IMR-90 (cell line): Measurements from ENCODE around the gene AP3S1. TPM values are rescaled to one million over a fixed set of nuclear protein-coding genes. Genes with fewer than 3 reads are reported as not detected.

Experiments
- ATAC-seq: fragments of 200-7000 bp; cut with Tn5 transposase; 2 replicates; pipeline ENCODE4 v1.9.1; 2020; ENCODE audit warnings: low read depth, mild to moderate bottlenecking, moderate library complexity
- BruUV-seq: library from RNA; stranded (reverse); fragments of 400-500 nt; replicated peaks from 2 replicates; lab custom pipeline; 2021; lab: Mats Ljungman, UMichigan
- CTCF ChIA-PET: fragments of 300-600 bp; formaldehyde crosslinking; extraction: SDS; loops from one replicate; lab custom pipeline; 2021; ENCODE audit warnings: antibody characterized with exemption; lab: Yijun Ruan, JAX
- POLR2A ChIA-PET: fragments of 300-600 bp; sonication (Branson Sonifier 250); formaldehyde crosslinking; loops from one replicate; lab custom pipeline; 2022; ENCODE audit warnings: antibody characterized with exemption; ENCODE audit not compliant: unreplicated experiment; lab: Charles Lee
- DNase-seq: peaks from one replicate; pipeline ENCODE4 v3.0.0; 2013
- H2AFZ ChIP-seq: replicated peaks from 2 replicates; pipeline ENCODE3; 2013; ENCODE audit warnings: low read length, mild to moderate bottlenecking; ENCODE audit not compliant: poor library complexity
- H2AK5ac ChIP-seq: 2 replicates; pipeline ENCODE4 v1.6.1; 2013; ENCODE audit warnings: low read depth, low read length, inconsistent platforms
- H2AK9ac ChIP-seq: replicated peaks from 2 replicates; pipeline ENCODE3; 2013; ENCODE audit warnings: mild to moderate bottlenecking, low read depth, low read length, moderate library complexity; ENCODE audit not compliant: poor library complexity
- H2BK120ac ChIP-seq: 2 replicates; pipeline ENCODE4 v1.6.1; 2013; ENCODE audit warnings: low read depth, low read length, inconsistent platforms
- H2BK15ac ChIP-seq: 3 replicates; pipeline ENCODE4 v1.6.1; 2013; ENCODE audit warnings: low read depth, low read length, inconsistent platforms
- H2BK20ac ChIP-seq: 2 replicates; pipeline ENCODE4 v1.6.1; 2013; ENCODE audit warnings: low read depth, mild to moderate bottlenecking, inconsistent platforms, low read length, moderate library complexity
- H2BK5ac ChIP-seq: 2 replicates; pipeline ENCODE4 v1.6.1; 2013; ENCODE audit warnings: mild to moderate bottlenecking, low read depth, low read length, inconsistent platforms; ENCODE audit not compliant: poor library complexity, severe bottlenecking
- H3K14ac ChIP-seq: replicated peaks from 2 replicates; pipeline ENCODE4 v1.6.1; 2013; ENCODE audit warnings: low read depth, low read length, inconsistent platforms
- H3K18ac ChIP-seq: 2 replicates; pipeline ENCODE4 v1.6.1; 2013; ENCODE audit warnings: low read depth, low read length, control low read depth
- H3K23ac ChIP-seq: 2 replicates; pipeline ENCODE4 v1.6.1; 2013; ENCODE audit warnings: low read depth, low read length, inconsistent platforms
- H3K27ac ChIP-seq: 2 replicates; pipeline ENCODE4 v1.5.1; 2013; ENCODE audit warnings: mild to moderate bottlenecking, control low read depth, low read length; ENCODE audit not compliant: insufficient read depth
- H3K27me3 ChIP-seq: 2 replicates; pipeline ENCODE4 v1.6.1; 2013; ENCODE audit warnings: low read length; ENCODE audit not compliant: control insufficient read depth, insufficient read depth
- H3K36me3 ChIP-seq: 2 replicates; pipeline ENCODE4 v1.6.1; 2013; ENCODE audit warnings: low read length, mixed read lengths; ENCODE audit not compliant: control insufficient read depth, insufficient read depth
- H3K4ac ChIP-seq: 2 replicates; pipeline ENCODE4 v1.6.1; 2013; ENCODE audit warnings: low read depth, low read length, inconsistent platforms
- H3K4me1 ChIP-seq: 2 replicates; pipeline ENCODE4 v1.6.1; 2013; ENCODE audit warnings: low read length, mixed read lengths; ENCODE audit not compliant: control insufficient read depth, insufficient read depth
- H3K4me2 ChIP-seq: 2 replicates; pipeline ENCODE4 v1.6.1; 2013; ENCODE audit warnings: low read depth, mild to moderate bottlenecking, control low read depth, low read length, moderate library complexity
- H3K4me3 ChIP-seq: 2 replicates; pipeline ENCODE4 v1.5.1; 2013; ENCODE audit warnings: low read depth, mild to moderate bottlenecking, control low read depth, low read length, moderate library complexity; ENCODE audit not compliant: insufficient read depth
- H3K56ac ChIP-seq: 2 replicates; pipeline ENCODE4 v1.6.1; 2013; ENCODE audit warnings: low read length, inconsistent platforms; ENCODE audit not compliant: insufficient read depth; ENCODE audit errors: extremely low read depth
- H3K79me1 ChIP-seq, 2 experiments: 2 replicates each; pipeline ENCODE4 v1.6.1; 2013; ENCODE audit warnings: low read length in 2 of 2, inconsistent platforms in 1 of 2, low read depth in 1 of 2
- H3K9ac ChIP-seq: 2 replicates; pipeline ENCODE4 v1.6.1; 2013; ENCODE audit warnings: low read depth, low read length, control low read depth
- H3K9me1 ChIP-seq: 2 replicates; pipeline ENCODE4 v1.6.1; 2013; ENCODE audit warnings: low read length, inconsistent platforms; ENCODE audit not compliant: insufficient read depth
- H3K9me3 ChIP-seq: 2 replicates; pipeline ENCODE4 v1.6.1; 2013; ENCODE audit warnings: low read length; ENCODE audit not compliant: control insufficient read depth, insufficient read depth
- H4K20me1 ChIP-seq: 2 replicates; pipeline ENCODE4 v1.6.1; 2013; ENCODE audit warnings: low read length, inconsistent platforms; ENCODE audit not compliant: insufficient read depth
- H4K5ac ChIP-seq: 2 replicates; pipeline ENCODE4 v1.6.1; 2013; ENCODE audit warnings: mild to moderate bottlenecking, low read depth, low read length, control low read depth
- H4K8ac ChIP-seq, 2 experiments: 2 replicates each; pipeline ENCODE4 v1.6.1; 2013; ENCODE audit warnings: low read depth in 2 of 2, low read length in 2 of 2, control low read depth in 1 of 2, inconsistent platforms in 1 of 2
- H4K91ac ChIP-seq: 2 replicates; pipeline ENCODE4 v1.6.1; 2013; ENCODE audit warnings: low read depth, low read length, inconsistent platforms; ENCODE audit not compliant: insufficient read depth
- CHD1 ChIP-seq: IDR thresholded peaks from 2 replicates; pipeline ENCODE4 v1.6.1; 2012; ENCODE audit warnings: low read depth, low read length, improper control_type of control experiment
- FOS ChIP-seq: fragments of 150-350 bp; IDR thresholded peaks from 2 replicates; pipeline ENCODE4 v1.6.1; 2016; ENCODE audit warnings: low read depth, low read length
- MAFK ChIP-seq: IDR thresholded peaks from 2 replicates; pipeline ENCODE4 v1.6.1; 2012; ENCODE audit warnings: low read depth, low read length, improper control_type of control experiment
- NFE2L2 ChIP-seq: fragments of 150-350 bp; IDR thresholded peaks from 2 replicates; pipeline ENCODE4 v1.6.1; 2016; ENCODE audit warnings: low read depth, mild to moderate bottlenecking, low read length
- POLR2A ChIP-seq: IDR thresholded peaks from 2 replicates; pipeline ENCODE4 v1.6.1; 2012; ENCODE audit warnings: mild to moderate bottlenecking, low read depth, low read length
- RFX5 ChIP-seq: IDR thresholded peaks from 2 replicates; pipeline ENCODE4 v1.8.0; 2012; ENCODE audit warnings: low read depth, mild to moderate bottlenecking, low read length, moderate library complexity
- SMC3 ChIP-seq: fragments of 150-350 bp; IDR thresholded peaks from 2 replicates; pipeline ENCODE4 v1.6.1; 2016; ENCODE audit warnings: low read depth, mild to moderate bottlenecking, antibody characterized with exemption, low read length, moderate library complexity
- USF2 ChIP-seq: fragments of 150-350 bp; IDR thresholded peaks from 2 replicates; pipeline ENCODE4 v1.6.1; 2017; ENCODE audit warnings: mild to moderate bottlenecking, antibody characterized with exemption, low read length, low read depth
- WGBS, 2 experiments: methylation state at CpG; one replicate each; pipeline versions ENCODE4 v1.1.5 to v1.1.7; 2013; ENCODE audit warnings: missing lambda C conversion rate in 2 of 2; ENCODE audit not compliant: insufficient read length in 1 of 2; ENCODE audit errors: extremely low coverage in 2 of 2; 5-methylcytosine and 5-hydroxymethylcytosine counted together
- dilution Hi-C: fragments of 300-500 bp; cut with HindIII; formaldehyde crosslinking; loops from one replicate; pipeline ENCODE4 v1.14.3; 2018; ENCODE audit warnings: low sequenced_read_pairs; ENCODE audit not compliant: unreplicated experiment
- in situ Hi-C: fragments of 300-500 bp; cut with MboI; formaldehyde crosslinking; loops from 3 replicates; pipeline ENCODE4 v1.14.3; 2019; ENCODE audit warnings: low sequenced_read_pairs, inconsistent platforms, mixed read lengths
- intact Hi-C: fragments of 100-400 bp; cut with micrococcal nuclease; formaldehyde crosslinking; loops from 2 replicates; pipeline ENCODE4 v1.10.0; 2022
- polyA plus RNA-seq, 3 experiments: library from polyadenylated mRNA; depleted of rRNA; stranded (reverse); fragments of >200 nt; gene quantifications; 2 replicates each; pipeline ENCODE4 v1.2.3, GENCODE V29; 2012; ENCODE audit warnings: low replicate concordance in 1 of 3
- total RNA-seq: library from RNA; depleted of rRNA; stranded (reverse); fragments of >200 nt; gene quantifications from 2 replicates; pipeline ENCODE4 v1.2.3, GENCODE V29; 2012

The AP3S1 gene
- total and polyA plus RNA-seq, 2 of the 4 experiments (the other 2 are of a cell fraction) = 21.9 to 73.1 TPM

- no peak overlapping the region for H2AK9ac ChIP-seq
- H2AFZ ChIP-seq = no peak overlapping the region
- H3K79me1 ChIP-seq = no peaks in the 10 kb centered on the region
- H4K8ac ChIP-seq = no peak overlapping the region
- H3K18ac ChIP-seq = no peak overlapping the region
- no peak overlapping the region for H4K5ac ChIP-seq
- no peaks in the 10 kb centered on the region for H3K36me3 ChIP-seq
- no peaks in the 10 kb centered on the region for H4K20me1 ChIP-seq
- H3K23ac ChIP-seq = no peak overlapping the region
- POLR2A ChIA-PET = no interaction called here
- H3K56ac ChIP-seq = no peak overlapping the region
- no peak overlapping the region for H3K4me3 ChIP-seq
- no peak for TF ChIP-seq NFE2L2
- TF ChIP-seq FOS = no peak
- TF ChIP-seq RFX5 = no peak
- no peak for TF ChIP-seq SMC3
- no peak for TF ChIP-seq POLR2A
- TF ChIP-seq USF2 = no peak
- no peak for TF ChIP-seq MAFK
- TF ChIP-seq CHD1 = no peak
- H3K4me2 ChIP-seq = no peak overlapping the region
- no peak overlapping the region for H3K14ac ChIP-seq
- intact Hi-C loops (no loop called here), in situ Hi-C loops (no loop called here), dilution Hi-C loops (no loop called here)
- H3K27ac ChIP-seq = no peak overlapping the region
- CTCF ChIA-PET = no interaction called here
- no peak overlapping the region; the same call in 1 of the 2 replicates for H2BK20ac ChIP-seq
- no peak overlapping the region for H2BK15ac ChIP-seq
- ATAC-seq = peak; percentile 59
- no peaks in the 10 kb centered on the region for H3K9me1 ChIP-seq
- no peaks in the 10 kb centered on the region for H3K27me3 ChIP-seq
- no peak overlapping the region for H3K4ac ChIP-seq
- H3K9me3 ChIP-seq = no peaks in the 10 kb centered on the region
- no peak overlapping the region for H3K9ac ChIP-seq
- no CpG with 5 or more reads among the region's 4 CpGs for whole genome bisulfite sequencing, 2 experiments
- no peak overlapping the region for H2AK5ac ChIP-seq
- no TSS peak for BruUV-seq
- no peak for DNase-seq
- no peak overlapping the region for H2BK120ac ChIP-seq
- no peak overlapping the region for H2BK5ac ChIP-seq
- H3K4me1 ChIP-seq = no peaks in the 10 kb centered on the region
- H4K91ac ChIP-seq = no peak overlapping the region
These were observed 89.0 kb downstream of the AP3S1 start for GRCh38 chr5:115930630-115931337.
